Non-pigmented ciliary epithelial cell (primary cell): ENCODE measurements around the gene ZGLP1.

ENCODE experiments used
- DNase-seq: peaks from one replicate; pipeline ENCODE4 v3.0.0-alpha.2; 2010; ENCODE audit warnings: low read depth

ZGLP1 gene

DNA sequence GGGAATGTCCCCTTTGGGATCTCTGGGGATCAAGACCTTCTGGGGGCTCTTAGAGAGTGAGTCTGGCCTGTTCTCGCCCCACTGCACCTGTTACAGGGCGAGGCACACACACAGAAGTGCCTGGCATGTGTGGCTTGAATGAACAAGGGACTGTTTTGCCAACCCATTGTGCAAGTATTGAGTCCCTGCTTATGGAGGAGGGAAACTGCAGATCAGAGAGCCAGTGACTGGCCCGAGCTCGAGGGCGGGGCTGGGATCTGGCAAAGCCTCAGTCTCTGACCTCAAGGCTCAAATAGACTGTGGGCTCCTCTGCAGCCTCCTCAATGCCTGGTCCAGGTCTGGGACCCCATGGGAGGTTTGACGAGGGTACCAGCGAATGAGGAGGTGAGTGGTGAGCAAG is 18.2 kb upstream of the ZGLP1 start:
- no peak for DNase-seq

GRCh38 chr19:10325732-10326131 is 16.1 kb upstream of the ZGLP1 start:
- DNase-seq: no peak

- DNase-seq: no peak
These were observed 12.5 kb upstream of the ZGLP1 start for GRCh38 chr19:10321874-10322835.

- DNase-seq: no peak
These were observed 11.8 kb upstream of the ZGLP1 start for GRCh38 chr19:10321417-10321797.

DNA sequence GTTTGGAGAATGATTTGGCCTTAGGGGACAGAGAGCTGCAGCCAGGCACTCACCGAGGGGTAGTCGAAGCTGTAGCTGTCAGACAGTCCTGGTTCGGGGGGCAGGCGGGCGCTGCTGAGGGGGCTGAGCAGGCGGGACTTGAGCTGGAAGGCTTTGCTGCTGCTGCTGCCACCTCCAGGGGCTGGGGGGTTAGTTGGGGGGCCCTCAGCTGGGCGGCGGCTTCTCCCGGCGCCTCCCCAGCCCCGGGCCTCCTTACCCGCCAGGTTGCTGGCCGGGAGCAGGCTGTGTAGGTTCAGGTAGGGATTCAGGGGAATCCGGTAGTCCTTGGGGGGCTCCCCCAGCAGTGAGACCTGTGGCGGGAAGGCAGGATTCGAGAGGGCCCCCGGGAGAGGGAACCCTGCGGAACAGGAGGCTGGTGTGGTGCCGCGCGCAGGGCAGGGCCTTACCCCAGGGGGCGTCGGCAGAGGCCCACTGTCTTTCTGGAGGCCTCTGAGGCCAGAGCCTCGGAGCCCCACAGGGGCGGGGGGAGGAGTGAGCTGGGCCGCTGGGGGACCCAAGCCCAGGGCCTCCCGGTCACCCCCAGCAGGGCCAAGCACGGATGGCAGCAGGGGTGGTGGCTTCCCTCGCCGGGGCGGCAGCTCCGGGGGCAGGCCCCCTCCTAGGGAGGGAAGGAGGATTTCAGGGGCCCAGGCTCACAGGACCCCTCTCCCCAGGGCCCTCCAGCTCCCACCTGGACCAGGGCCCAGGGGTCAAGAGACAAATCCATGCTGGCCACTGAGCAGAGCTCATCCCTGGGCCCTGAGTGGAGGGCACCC is 11.2 kb upstream of the ZGLP1 start:
- no peak for DNase-seq

DNA sequence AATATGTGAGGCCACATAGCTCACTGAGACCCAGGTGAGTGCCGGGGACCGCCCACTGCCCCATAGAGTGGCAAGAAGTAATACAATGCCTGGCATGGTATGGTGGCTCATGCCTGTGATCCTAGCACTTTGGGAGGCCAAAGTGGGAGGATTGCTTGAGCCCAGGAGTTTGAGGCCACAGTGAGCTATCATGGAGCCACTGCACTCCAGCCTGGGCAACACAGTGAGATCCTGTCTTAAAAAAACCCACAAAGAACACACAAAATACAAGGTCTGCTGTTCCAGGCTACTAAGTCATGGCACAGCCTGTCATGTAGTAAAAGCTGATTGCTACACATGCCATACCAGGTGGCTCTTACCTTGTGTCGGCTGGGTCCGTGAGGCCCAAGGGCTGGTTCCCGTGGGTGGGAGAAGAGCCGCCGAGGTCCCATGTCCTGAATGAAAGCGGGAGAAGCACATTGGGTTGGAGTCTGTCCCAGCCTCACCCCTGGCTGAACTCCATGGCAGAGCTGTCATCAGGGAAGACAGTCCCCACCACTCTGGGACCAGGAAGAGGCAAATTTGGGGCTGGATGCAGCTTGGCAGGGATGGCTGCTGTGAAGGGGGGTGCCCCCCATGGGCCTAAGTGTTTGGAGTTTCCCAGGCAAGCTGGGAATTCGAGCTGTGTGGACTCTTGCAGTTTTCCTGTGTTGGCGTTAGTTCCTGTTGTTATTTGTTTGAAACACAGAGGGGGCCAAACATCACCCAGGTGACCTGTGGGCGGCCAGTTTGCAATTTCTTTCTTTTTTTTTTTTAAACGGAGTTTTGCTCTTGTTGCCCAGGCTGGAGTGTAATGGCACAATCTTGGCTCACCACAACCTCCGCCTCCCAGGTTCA is 9.4 kb upstream of the ZGLP1 start:
- no peak for DNase-seq

GRCh38 chr19:10317857-10318462 is 8.3 kb upstream of the ZGLP1 start:
- DNase-seq: no peak

- DNase-seq: no peak
These were observed 7.6 kb upstream of the ZGLP1 start for GRCh38 chr19:10317045-10317856.

GRCh38 chr19:10316229-10317044 is 6.8 kb upstream of the ZGLP1 start:
- DNase-seq: no peak

DNA sequence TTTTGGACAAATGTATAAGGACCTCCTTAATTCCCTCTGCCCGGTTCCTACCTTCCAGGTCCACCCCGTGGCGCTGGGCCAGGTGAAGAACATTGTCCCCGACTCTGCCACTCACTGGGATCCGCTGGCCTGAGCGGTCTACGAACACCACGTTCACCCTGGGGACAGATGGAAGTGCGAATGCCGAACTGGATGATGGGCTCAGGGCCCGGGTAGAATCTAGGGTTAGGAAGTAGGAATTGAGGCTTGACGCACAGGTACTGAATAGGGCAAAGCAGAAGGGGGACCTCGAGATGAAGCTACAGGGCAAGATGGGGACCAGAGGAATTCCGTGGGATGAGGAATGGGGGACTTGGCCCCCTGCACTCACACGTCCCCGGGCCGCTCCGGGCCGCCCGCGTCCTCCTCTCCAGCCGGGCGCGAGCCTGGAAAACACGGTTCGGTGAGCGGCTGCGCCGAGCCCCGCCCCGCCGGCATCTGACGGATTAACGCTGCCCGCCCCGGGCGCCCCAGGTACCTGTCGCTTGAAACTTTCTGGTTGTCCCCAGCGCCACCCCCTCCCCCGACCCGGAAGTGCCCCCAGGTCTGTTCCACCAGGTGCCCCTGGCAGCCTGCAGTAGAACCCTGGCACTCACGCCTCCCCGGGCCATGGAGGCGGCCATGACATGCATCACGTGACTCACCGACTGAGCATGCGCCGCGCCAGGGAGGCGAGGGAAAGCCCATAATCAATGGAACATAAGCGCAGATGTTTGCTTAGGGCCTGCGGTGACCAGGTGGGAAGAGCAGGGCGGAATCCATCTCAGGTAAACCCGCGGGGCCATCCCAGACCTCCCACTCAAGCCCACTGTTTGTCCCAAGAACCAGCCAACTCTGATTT is 6.0 kb upstream of the ZGLP1 start, which contains the start of gene FDX2:
TSS of gene FDX2 (minus strand) at position 681 of the 880 bp plus-strand sequence. CDS start at position 662, 19 bp downstream.
- no peak for DNase-seq

- DNase-seq: no peak
These were observed 3.3 kb downstream of the ZGLP1 start for GRCh38 chr19:10306327-10306726.

GRCh38 chr19:10305139-10305806 is 4.3 kb downstream of the ZGLP1 start:
- no peak for DNase-seq

DNA sequence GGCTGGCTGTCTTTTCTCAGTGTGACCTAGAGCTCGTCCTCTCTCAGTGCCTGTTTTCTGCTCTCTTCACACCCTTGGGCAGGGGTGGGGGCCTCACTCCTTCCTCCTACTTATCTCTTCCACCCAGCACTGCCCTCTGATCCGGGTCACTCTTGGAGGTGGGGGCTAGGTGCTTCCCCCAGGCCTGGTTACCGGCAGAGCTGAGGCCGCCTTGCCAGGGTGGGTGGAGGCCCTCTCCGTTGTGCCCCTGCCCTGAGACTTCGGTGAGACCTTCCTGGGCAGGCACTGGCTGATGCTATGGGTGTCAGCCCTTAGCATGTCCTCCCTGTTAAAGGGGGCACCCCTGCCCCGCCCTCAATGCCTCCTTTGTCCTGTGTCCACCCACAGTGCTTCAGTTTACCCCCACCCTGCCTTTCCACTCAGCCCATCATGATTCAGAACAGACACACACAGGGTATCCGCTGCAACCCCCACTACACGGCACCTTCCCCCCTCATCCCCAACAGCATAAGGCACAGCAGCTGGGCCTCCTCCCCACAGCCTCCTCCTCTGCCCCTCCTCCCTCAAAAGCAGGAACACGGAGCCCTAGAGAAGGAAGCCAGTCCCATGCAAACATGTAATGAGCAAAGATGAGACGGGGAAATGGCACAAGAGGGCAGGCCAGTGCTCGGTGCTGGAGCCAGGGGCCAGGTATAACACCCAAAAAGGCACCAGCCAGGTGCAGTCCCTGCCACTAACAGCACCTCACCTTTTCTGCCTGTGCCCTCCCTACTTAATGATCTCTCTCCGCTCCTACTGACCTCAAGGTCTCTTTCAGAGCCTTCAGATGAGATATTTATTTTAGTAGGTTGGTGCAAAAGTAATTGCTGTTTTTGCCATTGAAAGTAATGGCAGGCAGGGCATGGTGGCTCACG is 9.8 kb downstream of the ZGLP1 start:
- no peak for DNase-seq

DNA sequence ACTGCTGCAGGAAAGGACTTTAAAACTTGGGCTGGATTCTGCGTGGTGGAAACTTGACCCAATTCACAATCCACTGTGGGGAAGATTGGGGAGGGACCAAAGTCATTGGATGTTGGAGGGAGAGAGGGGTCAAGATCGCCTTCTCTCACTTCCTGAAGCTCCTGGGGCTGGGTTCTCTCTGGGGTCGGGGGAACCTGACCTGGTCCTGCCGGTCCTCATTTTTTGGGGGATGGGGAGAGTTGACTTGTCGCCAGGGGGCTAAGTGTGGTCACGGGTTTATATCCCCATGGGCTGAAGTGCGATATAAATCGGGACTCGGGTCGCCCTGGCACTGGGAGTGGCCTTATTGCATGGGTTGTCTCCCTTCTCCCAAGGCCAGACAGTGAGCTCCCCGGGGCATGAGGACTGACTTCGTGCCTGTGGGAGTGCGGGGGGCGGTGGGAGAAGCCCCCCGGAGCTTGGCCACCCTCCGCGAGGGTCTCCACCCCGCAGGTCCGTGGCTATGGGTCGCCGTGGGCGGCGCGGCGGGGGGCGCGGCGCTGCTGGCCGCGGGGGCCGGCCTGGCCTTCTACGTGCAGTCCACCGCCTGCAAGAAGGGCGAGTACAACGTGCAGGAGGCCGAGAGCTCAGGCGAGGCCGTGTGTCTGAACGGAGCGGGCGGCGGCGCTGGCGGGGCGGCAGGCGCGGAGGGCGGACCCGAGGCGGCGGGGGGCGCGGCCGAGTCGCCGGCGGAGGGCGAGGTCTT is 13.6 kb downstream of the ZGLP1 start:
- no peak for DNase-seq

GRCh38 chr19:10295305-10295846 is 14.2 kb downstream of the ZGLP1 start:
- DNase-seq: no peak

- DNase-seq: no peak
These were observed 15.3 kb downstream of the ZGLP1 start for GRCh38 chr19:10294368-10294697.
